WTC11 (cell line): ENCODE results near the gene MIB2. TPM values are rescaled to one million over a fixed set of nuclear protein-coding genes. Genes with fewer than 3 reads are reported as not detected.
A peak's percentile ranks its signal among the peaks of the same experiment; 100 is the strongest.

Source experiments
- ATAC-seq: fragments of 200-7000 bp; cut with Tn5 transposase; 2 replicates; pipeline ENCODE4 v1.10.0; 2021; ENCODE audit warnings: mild to moderate bottlenecking, moderate library complexity
- CTCF ChIA-PET: fragments of 300-600 bp; sonication (Branson Sonifier 250); formaldehyde crosslinking; loops from one replicate; lab custom pipeline; 2021; ENCODE audit warnings: antibody characterized with exemption; lab: Charles Lee
- POLR2A ChIA-PET: fragments of 350-600 bp; sonication (Branson Sonifier 250); formaldehyde crosslinking; loops from one replicate; lab custom pipeline; 2021; ENCODE audit warnings: antibody characterized with exemption; lab: Charles Lee
- DNase-seq: peaks from one replicate; pipeline ENCODE4 v3.0.0; 2021; ENCODE audit warnings: low spot score
- H3K27ac Mint-ChIP-seq: 2 replicates; pipeline ENCODE4 v1.8.0; 2021; ENCODE audit warnings: mixed read lengths
- H3K27me3 Mint-ChIP-seq: 2 replicates; pipeline ENCODE4 v1.8.0; 2021; ENCODE audit warnings: low read depth, mild to moderate bottlenecking, moderate library complexity, mixed read lengths
- H3K36me3 Mint-ChIP-seq: 2 replicates; pipeline ENCODE4 v1.8.0; 2021; ENCODE audit warnings: mixed read lengths
- H3K4me1 Mint-ChIP-seq: 2 replicates; pipeline ENCODE4 v1.8.0; 2022; ENCODE audit warnings: mixed read lengths
- H3K4me3 Mint-ChIP-seq: 2 replicates; pipeline ENCODE4 v1.8.0; 2021; ENCODE audit warnings: mild to moderate bottlenecking, moderate library complexity, mixed read lengths
- H3K9me3 Mint-ChIP-seq: 2 replicates; pipeline ENCODE4 v1.8.0; 2021; ENCODE audit warnings: mixed read lengths
- CREB1 ChIP-seq: sonication (generic); formaldehyde crosslinking; IDR thresholded peaks from 2 replicates; pipeline ENCODE4 v1.8.0; 2023; ENCODE audit warnings: mild to moderate bottlenecking, missing genetic modification reagents
- FOXP1 ChIP-seq: sonication (generic); formaldehyde crosslinking; IDR thresholded peaks from 2 replicates; pipeline ENCODE4 v1.8.0; 2022; ENCODE audit warnings: missing genetic modification reagents, mild to moderate bottlenecking, moderate library complexity, borderline replicate concordance
- GRHL2 ChIP-seq: fragments of 250-450 bp; sonication (Bioruptor Pico); IDR thresholded peaks from 2 replicates; pipeline ENCODE4 v1.8.0; 2022; ENCODE audit warnings: mild to moderate bottlenecking, moderate library complexity; ENCODE audit not compliant: insufficient replicate concordance, severe bottlenecking
- GTF2I ChIP-seq: fragments of 250-450 bp; sonication (Bioruptor Pico); conservative IDR thresholded peaks from 2 replicates; pipeline ENCODE4 v1.4.0; 2021; ENCODE audit warnings: mild to moderate bottlenecking
- HMGA2 ChIP-seq: fragments of 250-450 bp; sonication (Bioruptor Pico); IDR thresholded peaks from 2 replicates; pipeline ENCODE4 v1.4.0; 2021; ENCODE audit warnings: mild to moderate bottlenecking, moderate library complexity
- SP1 ChIP-seq: sonication (generic); formaldehyde crosslinking; conservative IDR thresholded peaks from 2 replicates; pipeline ENCODE4 v1.8.1; 2022; ENCODE audit warnings: missing genetic modification reagents
- TEAD1 ChIP-seq: sonication (generic); formaldehyde crosslinking; IDR thresholded peaks from 2 replicates; pipeline ENCODE4 v1.8.0; 2022; ENCODE audit warnings: mild to moderate bottlenecking, missing genetic modification reagents
- TP53 ChIP-seq: sonication (generic); formaldehyde crosslinking; IDR thresholded peaks from 2 replicates; pipeline ENCODE4 v1.8.1; 2023; ENCODE audit warnings: mild to moderate bottlenecking, missing genetic modification reagents
- ZNF138 ChIP-seq: sonication (generic); formaldehyde crosslinking; conservative IDR thresholded peaks from 2 replicates; pipeline ENCODE4 v1.8.1; 2022; ENCODE audit warnings: mild to moderate bottlenecking, moderate library complexity, missing genetic modification reagents
- ZNF232 ChIP-seq: sonication (generic); formaldehyde crosslinking; IDR thresholded peaks from 2 replicates; pipeline ENCODE4 v1.8.0; 2022; ENCODE audit warnings: mild to moderate bottlenecking, missing genetic modification reagents
- total RNA-seq: library from RNA; stranded (reverse); gene quantifications from 3 replicates; pipeline ENCODE4 v1.2.3, GENCODE V29; 2021
- TF ChIP-seq, protein P1 (sequence below): sonication (generic); formaldehyde crosslinking; IDR thresholded peaks from 2 replicates; pipeline ENCODE4 v1.8.1; 2022; ENCODE audit warnings: mild to moderate bottlenecking, missing genetic modification reagents, moderate library complexity, borderline replicate concordance
- TF ChIP-seq, protein P2 (sequence below): sonication (generic); formaldehyde crosslinking; IDR thresholded peaks from 2 replicates; pipeline ENCODE4 v1.8.0; 2023; ENCODE audit warnings: missing genetic modification reagents, mild to moderate bottlenecking, borderline replicate concordance
- TF ChIP-seq, protein P3 (sequence below): sonication (generic); formaldehyde crosslinking; IDR thresholded peaks from 2 replicates; pipeline ENCODE4 v1.8.1; 2023; ENCODE audit warnings: mild to moderate bottlenecking, missing genetic modification reagents
- TF ChIP-seq, protein P4 (sequence below): sonication (generic); formaldehyde crosslinking; IDR thresholded peaks from 2 replicates; pipeline ENCODE4 v1.8.0; 2022; ENCODE audit warnings: mild to moderate bottlenecking, missing genetic modification reagents
- TF ChIP-seq, protein P5 (sequence below): sonication (generic); formaldehyde crosslinking; IDR thresholded peaks from 2 replicates; pipeline ENCODE4 v1.8.1; 2022; ENCODE audit warnings: mild to moderate bottlenecking, moderate library complexity, missing genetic modification reagents

Gene MIB2
- total RNA-seq, 1 experiment from 2014 or later: 90.6 TPM

DNA sequence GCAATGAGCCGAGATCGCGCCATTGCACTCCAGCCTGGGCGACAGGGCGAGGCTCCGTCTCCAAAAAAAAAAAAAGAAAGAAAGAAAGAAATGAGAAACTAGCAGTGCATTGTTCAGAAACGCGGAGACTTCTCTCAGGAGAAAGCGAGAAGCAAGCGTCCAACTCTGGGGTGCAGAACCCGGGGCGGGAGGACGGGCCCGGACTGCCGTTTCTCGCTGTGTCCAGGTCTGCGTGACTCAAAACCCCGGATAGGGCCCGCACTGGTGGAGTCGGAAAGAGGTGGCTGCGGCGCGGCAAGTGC is 395 bp upstream of the MIB2 start:
- no peaks in the 10 kb centered on the region for H3K9me3 Mint-ChIP-seq
- peak overlapping the region; percentile 73 for H3K27ac Mint-ChIP-seq
- peak overlapping the region; percentile 91 for H3K4me3 Mint-ChIP-seq
- H3K36me3 Mint-ChIP-seq: 0 out of 2 replicates have a peak, but pooled peaks cover 5% of the 10 kb centered on the region
- DNase-seq: no peak
- peaks cover 18% of the 10 kb centered on the region for H3K4me1 Mint-ChIP-seq
- H3K27me3 Mint-ChIP-seq: no peaks in the 10 kb centered on the region
- TF ChIP-seq CREB1: no peak; the same call in 1 of the 2 replicates
- 0 out of 2 replicates have a peak, but pooled peaks have one; percentile 56 for TF ChIP-seq ZNF232 (CRISPR knock-in tag)
- TF ChIP-seq, protein P1, sequence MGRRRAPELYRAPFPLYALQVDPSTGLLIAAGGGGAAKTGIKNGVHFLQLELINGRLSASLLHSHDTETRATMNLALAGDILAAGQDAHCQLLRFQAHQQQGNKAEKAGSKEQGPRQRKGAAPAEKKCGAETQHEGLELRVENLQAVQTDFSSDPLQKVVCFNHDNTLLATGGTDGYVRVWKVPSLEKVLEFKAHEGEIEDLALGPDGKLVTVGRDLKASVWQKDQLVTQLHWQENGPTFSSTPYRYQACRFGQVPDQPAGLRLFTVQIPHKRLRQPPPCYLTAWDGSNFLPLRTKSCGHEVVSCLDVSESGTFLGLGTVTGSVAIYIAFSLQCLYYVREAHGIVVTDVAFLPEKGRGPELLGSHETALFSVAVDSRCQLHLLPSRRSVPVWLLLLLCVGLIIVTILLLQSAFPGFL (CRISPR knock-in tag): no peak
- ChIA-PET POLR2A (interaction anchor here (1.5 kb wide), 1 partner anchor 14 kb away, joined by 7 read pairs; no protein-coding TSS in a partner anchor), CTCF (interaction anchor here (1.0 to 2.4 kb wide), 4 partner anchors 14 to 110 kb away, joined by 4 to 8 read pairs (median 6); no protein-coding TSS in a partner anchor)
- no peak for ATAC-seq

DNA sequence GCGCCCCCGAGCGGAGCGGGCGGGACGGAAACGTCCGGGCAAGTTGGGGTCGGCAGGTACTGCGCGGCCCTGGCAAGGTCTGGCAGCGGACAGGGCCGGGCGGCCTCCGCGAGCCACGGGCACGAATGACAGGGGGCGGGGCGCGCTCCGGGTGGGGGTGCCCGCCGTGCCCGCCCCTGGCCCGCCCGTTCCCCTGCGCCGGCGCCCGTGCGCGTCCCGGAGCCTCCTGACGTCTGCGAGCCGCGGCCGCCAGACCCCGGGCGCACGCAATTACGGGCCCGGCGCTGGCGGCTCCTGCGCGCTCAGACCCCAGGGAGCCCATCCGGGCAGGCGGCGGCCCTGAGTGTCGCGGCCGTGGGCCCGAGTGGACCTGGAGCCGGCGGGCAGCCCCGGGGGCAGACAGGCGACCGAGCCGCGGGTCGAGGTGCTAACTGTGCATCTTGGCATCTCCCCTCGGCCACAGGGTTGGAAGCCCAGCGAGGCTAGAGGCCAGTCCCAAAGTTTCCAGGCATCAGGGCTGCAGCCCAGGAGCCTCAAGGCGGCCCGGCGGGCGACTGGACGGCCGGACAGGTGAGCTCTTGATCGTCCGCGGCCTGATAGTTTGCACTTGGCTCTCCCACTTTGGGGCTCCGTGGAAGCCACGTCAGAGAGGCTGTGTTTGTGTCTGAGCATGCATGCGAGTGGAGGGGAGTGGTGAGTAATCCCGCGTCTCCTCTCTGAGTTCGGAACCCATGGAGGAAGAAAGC is 918 bp downstream of the MIB2 start:
- peaks cover 18% of the 10 kb centered on the region for H3K4me1 Mint-ChIP-seq
- peak; percentile 15 for DNase-seq
- H3K9me3 Mint-ChIP-seq: no peaks in the 10 kb centered on the region
- CTCF ChIA-PET: interaction anchor here (1.4 kb wide), 1 partner anchor 13 kb away, joined by 7 read pairs; no protein-coding TSS in a partner anchor
- H3K27ac Mint-ChIP-seq: no peak overlapping the region
- ATAC-seq: peak; percentile 6
- POLR2A ChIA-PET: interaction anchor here (0.6 to 1.5 kb wide), 3 partner anchors 13 to 269 kb away, joined by 3 to 7 read pairs (median 7); no protein-coding TSS in a partner anchor
- H3K36me3 Mint-ChIP-seq: 0 out of 2 replicates have a peak, but pooled peaks cover 5% of the 10 kb centered on the region
- TF ChIP-seq ZNF138 (CRISPR knock-in tag): no peak
- TF ChIP-seq, protein P2, sequence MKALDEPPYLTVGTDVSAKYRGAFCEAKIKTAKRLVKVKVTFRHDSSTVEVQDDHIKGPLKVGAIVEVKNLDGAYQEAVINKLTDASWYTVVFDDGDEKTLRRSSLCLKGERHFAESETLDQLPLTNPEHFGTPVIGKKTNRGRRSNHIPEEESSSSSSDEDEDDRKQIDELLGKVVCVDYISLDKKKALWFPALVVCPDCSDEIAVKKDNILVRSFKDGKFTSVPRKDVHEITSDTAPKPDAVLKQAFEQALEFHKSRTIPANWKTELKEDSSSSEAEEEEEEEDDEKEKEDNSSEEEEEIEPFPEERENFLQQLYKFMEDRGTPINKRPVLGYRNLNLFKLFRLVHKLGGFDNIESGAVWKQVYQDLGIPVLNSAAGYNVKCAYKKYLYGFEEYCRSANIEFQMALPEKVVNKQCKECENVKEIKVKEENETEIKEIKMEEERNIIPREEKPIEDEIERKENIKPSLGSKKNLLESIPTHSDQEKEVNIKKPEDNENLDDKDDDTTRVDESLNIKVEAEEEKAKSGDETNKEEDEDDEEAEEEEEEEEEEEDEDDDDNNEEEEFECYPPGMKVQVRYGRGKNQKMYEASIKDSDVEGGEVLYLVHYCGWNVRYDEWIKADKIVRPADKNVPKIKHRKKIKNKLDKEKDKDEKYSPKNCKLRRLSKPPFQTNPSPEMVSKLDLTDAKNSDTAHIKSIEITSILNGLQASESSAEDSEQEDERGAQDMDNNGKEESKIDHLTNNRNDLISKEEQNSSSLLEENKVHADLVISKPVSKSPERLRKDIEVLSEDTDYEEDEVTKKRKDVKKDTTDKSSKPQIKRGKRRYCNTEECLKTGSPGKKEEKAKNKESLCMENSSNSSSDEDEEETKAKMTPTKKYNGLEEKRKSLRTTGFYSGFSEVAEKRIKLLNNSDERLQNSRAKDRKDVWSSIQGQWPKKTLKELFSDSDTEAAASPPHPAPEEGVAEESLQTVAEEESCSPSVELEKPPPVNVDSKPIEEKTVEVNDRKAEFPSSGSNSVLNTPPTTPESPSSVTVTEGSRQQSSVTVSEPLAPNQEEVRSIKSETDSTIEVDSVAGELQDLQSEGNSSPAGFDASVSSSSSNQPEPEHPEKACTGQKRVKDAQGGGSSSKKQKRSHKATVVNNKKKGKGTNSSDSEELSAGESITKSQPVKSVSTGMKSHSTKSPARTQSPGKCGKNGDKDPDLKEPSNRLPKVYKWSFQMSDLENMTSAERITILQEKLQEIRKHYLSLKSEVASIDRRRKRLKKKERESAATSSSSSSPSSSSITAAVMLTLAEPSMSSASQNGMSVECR (CRISPR knock-in tag): peak; percentile 10; the same call in 1 of the 2 replicates
- TF ChIP-seq, protein P3, sequence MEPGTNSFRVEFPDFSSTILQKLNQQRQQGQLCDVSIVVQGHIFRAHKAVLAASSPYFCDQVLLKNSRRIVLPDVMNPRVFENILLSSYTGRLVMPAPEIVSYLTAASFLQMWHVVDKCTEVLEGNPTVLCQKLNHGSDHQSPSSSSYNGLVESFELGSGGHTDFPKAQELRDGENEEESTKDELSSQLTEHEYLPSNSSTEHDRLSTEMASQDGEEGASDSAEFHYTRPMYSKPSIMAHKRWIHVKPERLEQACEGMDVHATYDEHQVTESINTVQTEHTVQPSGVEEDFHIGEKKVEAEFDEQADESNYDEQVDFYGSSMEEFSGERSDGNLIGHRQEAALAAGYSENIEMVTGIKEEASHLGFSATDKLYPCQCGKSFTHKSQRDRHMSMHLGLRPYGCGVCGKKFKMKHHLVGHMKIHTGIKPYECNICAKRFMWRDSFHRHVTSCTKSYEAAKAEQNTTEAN (CRISPR knock-in tag): no peak
- H3K27me3 Mint-ChIP-seq: no peaks in the 10 kb centered on the region
- H3K4me3 Mint-ChIP-seq: peak overlapping the region; percentile 74

DNA sequence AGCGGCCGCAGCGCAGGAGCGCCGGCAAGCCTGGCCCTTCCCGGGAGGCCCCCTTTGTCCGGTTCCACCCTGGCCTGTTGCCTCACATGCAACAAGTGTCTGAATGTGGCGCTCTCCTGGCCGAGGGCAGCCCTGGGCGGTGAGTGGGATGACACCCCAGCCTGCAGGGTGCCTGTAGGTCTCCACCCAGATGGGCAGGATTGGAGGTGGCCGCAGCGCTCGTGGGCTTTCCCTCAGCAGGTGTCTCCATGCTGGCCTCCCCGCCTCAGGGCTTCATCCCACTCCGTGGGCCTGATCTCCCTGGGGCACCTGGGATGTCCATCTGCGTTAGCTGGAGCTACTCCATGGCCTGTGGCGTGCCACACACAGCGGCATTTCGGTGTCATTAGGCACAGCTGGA is 1.5 kb downstream of the MIB2 start:
- ChIA-PET CTCF (no interaction called here), POLR2A (interaction anchor here (0.6 kb wide), 1 partner anchor 77 kb away, joined by 4 read pairs; no protein-coding TSS in a partner anchor)
- H3K4me1 Mint-ChIP-seq: peaks cover 18% of the 10 kb centered on the region
- H3K27me3 Mint-ChIP-seq: no peaks in the 10 kb centered on the region
- DNase-seq (no peak), ATAC-seq (no peak)
- peak overlapping the region; percentile 74 for H3K4me3 Mint-ChIP-seq
- no peak for TF ChIP-seq GRHL2 (CRISPR knock-in tag)
- TF ChIP-seq, protein P4, sequence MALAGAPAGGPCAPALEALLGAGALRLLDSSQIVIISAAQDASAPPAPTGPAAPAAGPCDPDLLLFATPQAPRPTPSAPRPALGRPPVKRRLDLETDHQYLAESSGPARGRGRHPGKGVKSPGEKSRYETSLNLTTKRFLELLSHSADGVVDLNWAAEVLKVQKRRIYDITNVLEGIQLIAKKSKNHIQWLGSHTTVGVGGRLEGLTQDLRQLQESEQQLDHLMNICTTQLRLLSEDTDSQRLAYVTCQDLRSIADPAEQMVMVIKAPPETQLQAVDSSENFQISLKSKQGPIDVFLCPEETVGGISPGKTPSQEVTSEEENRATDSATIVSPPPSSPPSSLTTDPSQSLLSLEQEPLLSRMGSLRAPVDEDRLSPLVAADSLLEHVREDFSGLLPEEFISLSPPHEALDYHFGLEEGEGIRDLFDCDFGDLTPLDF (CRISPR knock-in tag): no peak
- no peak for TF ChIP-seq SP1 (CRISPR knock-in tag)
- TF ChIP-seq TP53 (CRISPR knock-in tag): no peak
- TF ChIP-seq GTF2I (CRISPR knock-in tag): no peak
- TF ChIP-seq ZNF232 (CRISPR knock-in tag): no peak
- TF ChIP-seq, protein P5, sequence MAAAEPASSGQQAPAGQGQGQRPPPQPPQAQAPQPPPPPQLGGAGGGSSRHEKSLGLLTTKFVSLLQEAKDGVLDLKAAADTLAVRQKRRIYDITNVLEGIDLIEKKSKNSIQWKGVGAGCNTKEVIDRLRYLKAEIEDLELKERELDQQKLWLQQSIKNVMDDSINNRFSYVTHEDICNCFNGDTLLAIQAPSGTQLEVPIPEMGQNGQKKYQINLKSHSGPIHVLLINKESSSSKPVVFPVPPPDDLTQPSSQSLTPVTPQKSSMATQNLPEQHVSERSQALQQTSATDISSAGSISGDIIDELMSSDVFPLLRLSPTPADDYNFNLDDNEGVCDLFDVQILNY (CRISPR knock-in tag): no peak
- no peak for TF ChIP-seq HMGA2 (CRISPR knock-in tag)
- no peak for TF ChIP-seq FOXP1 (CRISPR knock-in tag)
- no peak for TF ChIP-seq TEAD1 (CRISPR knock-in tag)
- no peak overlapping the region for H3K27ac Mint-ChIP-seq
- H3K9me3 Mint-ChIP-seq: no peaks in the 10 kb centered on the region
- 0 out of 2 replicates have a peak, but pooled peaks cover 5% of the 10 kb centered on the region for H3K36me3 Mint-ChIP-seq
